Measurements from ENCODE around the gene PRM1. TPM values are rescaled to one million over a fixed set of nuclear protein-coding genes. Genes with fewer than 3 reads are reported as not detected.

PRM1 gene
- total and polyA plus RNA-seq, 2 of the 13 experiments (the other 11 are each of a cell fraction or from before 2014, with no cell fraction given) = not detected

DNA sequence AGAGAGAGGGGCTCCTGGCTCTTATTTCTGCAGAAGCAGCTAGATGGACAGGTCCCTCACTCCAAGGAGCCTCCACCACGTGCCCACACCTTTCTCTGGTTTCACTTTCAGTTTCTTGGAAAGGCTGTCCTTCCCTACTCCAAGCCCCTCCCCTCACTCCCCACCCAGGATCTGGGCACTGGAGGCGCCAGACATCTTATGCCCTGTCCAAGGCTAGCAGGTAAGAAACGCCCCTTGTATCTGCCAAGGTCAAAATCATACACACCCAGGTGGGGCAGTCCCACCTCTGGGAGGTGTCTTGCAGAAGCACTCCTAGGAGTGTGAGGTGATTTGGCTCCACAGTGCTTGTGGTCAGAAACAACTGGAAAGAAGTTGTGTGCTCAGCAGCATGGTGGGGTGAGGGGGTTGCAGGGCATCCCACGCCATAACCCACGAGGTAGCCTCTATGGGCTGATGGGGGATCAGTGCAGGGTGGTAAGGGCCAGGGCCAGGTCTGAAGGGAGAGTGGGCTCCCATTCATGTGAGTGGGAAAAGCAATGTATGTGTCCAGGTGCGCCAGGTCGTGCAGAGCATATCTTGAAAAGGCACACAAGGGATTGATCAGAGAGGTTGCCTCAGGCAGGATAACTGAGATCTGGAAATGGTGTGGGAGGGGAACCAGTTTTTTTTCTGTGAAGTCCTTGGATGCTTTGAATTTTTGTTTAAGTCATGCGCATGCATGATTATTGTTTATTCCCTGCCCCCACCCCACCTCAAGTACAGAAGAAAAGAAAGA, 31.8 kb upstream of the PRM1 start (continued):
- TF ChIP-seq ELF3 (CRISPR knock-in tag; IDR thresholded peaks at IDR 0.05) (no peak), ZBTB20 (CRISPR knock-in tag; IDR thresholded peaks at IDR 0.05; ENCODE audit: borderline replicate concordance, low read depth) (no peak), ZNF317 (CRISPR knock-in tag; IDR thresholded peaks at IDR 0.05) (no peak), HOXA3 (CRISPR knock-in tag; IDR thresholded peaks at IDR 0.05) (no peak), ZNF782 (CRISPR knock-in tag; IDR thresholded peaks at IDR 0.05; ENCODE audit: borderline replicate concordance) (no peak), MYC (CRISPR knock-in tag; IDR thresholded peaks at IDR 0.05; ENCODE audit: borderline replicate concordance) (peak; percentile 62; the same call in 1 of the 2 replicates), ZFAT (CRISPR knock-in tag; conservative IDR thresholded peaks at IDR 0.05) (no peak), NR3C1 (CRISPR knock-in tag; IDR thresholded peaks at IDR 0.05) (0 out of 2 replicates have a peak, but pooled peaks have one; percentile 58), NFYB (CRISPR knock-in tag; IDR thresholded peaks at IDR 0.05) (0 out of 2 replicates have a peak, but pooled peaks have one; percentile 7), TBX2 (CRISPR knock-in tag; IDR thresholded peaks at IDR 0.05; ENCODE audit: borderline replicate concordance) (no peak), RFX1 (IDR thresholded peaks at IDR 0.05) (no peak), ZNF761 (CRISPR knock-in tag; conservative IDR thresholded peaks at IDR 0.05) (no peak), HMG20A (CRISPR knock-in tag; IDR thresholded peaks at IDR 0.05; ENCODE audit: borderline replicate concordance) (peak; percentile 33; the same call in 1 of the 2 replicates), ZNF557 (CRISPR knock-in tag; IDR thresholded peaks at IDR 0.05) (no peak), DZIP1 (CRISPR knock-in tag; IDR thresholded peaks at IDR 0.05) (0 out of 2 replicates have a peak, but pooled peaks have one; percentile 80), KMT2B (CRISPR knock-in tag; IDR thresholded peaks at IDR 0.05) (peak; percentile 42; the same call in 1 of the 2 replicates), ZNF136 (CRISPR knock-in tag; IDR thresholded peaks at IDR 0.05; ENCODE audit: low read depth) (peak; percentile 92), SOX13 (IDR thresholded peaks at IDR 0.05) (no peak), SOX13 (CRISPR knock-in tag; conservative IDR thresholded peaks at IDR 0.05 in 1 of 2, IDR thresholded peaks at IDR 0.05 in 1 of 2) (no peak; a peak in 1 of 4 replicates), PTBP1 (IDR thresholded peaks at IDR 0.05; ENCODE audit: low read depth, low read length, poor library complexity, severe bottlenecking) (no peak), ZNF143 (CRISPR knock-in tag; IDR thresholded peaks at IDR 0.05) (no peak), ZNF788 (CRISPR knock-in tag; IDR thresholded peaks at IDR 0.05; ENCODE audit: borderline replicate concordance) (no peak), NFE2L2 (IDR thresholded peaks at IDR 0.05; ENCODE audit: low read length) (no peak), MTA3 (CRISPR knock-in tag; IDR thresholded peaks at IDR 0.05) (no peak), ATAD3A (CRISPR knock-in tag; IDR thresholded peaks at IDR 0.05) (0 out of 2 replicates have a peak, but pooled peaks have one; percentile 52)
- TF ChIP-seq, protein P1, sequence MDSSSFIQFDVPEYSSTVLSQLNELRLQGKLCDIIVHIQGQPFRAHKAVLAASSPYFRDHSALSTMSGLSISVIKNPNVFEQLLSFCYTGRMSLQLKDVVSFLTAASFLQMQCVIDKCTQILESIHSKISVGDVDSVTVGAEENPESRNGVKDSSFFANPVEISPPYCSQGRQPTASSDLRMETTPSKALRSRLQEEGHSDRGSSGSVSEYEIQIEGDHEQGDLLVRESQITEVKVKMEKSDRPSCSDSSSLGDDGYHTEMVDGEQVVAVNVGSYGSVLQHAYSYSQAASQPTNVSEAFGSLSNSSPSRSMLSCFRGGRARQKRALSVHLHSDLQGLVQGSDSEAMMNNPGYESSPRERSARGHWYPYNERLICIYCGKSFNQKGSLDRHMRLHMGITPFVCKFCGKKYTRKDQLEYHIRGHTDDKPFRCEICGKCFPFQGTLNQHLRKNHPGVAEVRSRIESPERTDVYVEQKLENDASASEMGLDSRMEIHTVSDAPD (CRISPR knock-in tag; IDR thresholded peaks at IDR 0.05) = no peak
- TF ChIP-seq, protein P2, sequence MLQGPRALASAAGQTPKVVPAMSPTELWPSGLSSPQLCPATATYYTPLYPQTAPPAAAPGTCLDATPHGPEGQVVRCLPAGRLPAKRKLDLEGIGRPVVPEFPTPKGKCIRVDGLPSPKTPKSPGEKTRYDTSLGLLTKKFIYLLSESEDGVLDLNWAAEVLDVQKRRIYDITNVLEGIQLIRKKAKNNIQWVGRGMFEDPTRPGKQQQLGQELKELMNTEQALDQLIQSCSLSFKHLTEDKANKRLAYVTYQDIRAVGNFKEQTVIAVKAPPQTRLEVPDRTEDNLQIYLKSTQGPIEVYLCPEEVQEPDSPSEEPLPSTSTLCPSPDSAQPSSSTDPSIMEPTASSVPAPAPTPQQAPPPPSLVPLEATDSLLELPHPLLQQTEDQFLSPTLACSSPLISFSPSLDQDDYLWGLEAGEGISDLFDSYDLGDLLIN (CRISPR knock-in tag; IDR thresholded peaks at IDR 0.05; ENCODE audit: borderline replicate concordance) = 0 out of 2 replicates have a peak, but pooled peaks have one; percentile 20
